Endodermal cell (in vitro differentiated cells): Measurements from ENCODE around the gene NEIL3. TPM values are rescaled to one million over a fixed set of nuclear protein-coding genes. Genes with fewer than 3 reads are reported as not detected.

Source experiments
- DNase-seq: peaks from one replicate; pipeline ENCODE4 v3.0.0-alpha.2; 2017
- H3K27ac ChIP-seq: 2 replicates; pipeline ENCODE4 v1.5.1; 2013; ENCODE audit warnings: mild to moderate bottlenecking, low read depth, low read length, moderate library complexity
- H3K27me3 ChIP-seq: 2 replicates; pipeline ENCODE4 v1.6.1; 2013; ENCODE audit warnings: mild to moderate bottlenecking, low read length, moderate library complexity; ENCODE audit not compliant: insufficient read depth, control insufficient read depth, poor library complexity, severe bottlenecking
- H3K36me3 ChIP-seq: 2 replicates; pipeline ENCODE4 v1.7.0; 2013; ENCODE audit warnings: mild to moderate bottlenecking, low read length, moderate library complexity; ENCODE audit not compliant: control insufficient read depth, insufficient read depth
- H3K4me1 ChIP-seq: one replicate; pipeline ENCODE4 v1.7.0; 2013; ENCODE audit warnings: low read length; ENCODE audit not compliant: control insufficient read depth, insufficient read depth
- H3K4me3 ChIP-seq: 2 replicates; pipeline ENCODE4 v1.5.1; 2013; ENCODE audit warnings: mild to moderate bottlenecking, low read length, moderate library complexity
- H3K9ac ChIP-seq: 2 replicates; pipeline ENCODE4 v1.6.1; 2013; ENCODE audit warnings: mild to moderate bottlenecking, low read length, moderate library complexity; ENCODE audit not compliant: poor library complexity, severe bottlenecking; ENCODE audit errors: extremely low read depth
- H3K9me3 ChIP-seq: 2 replicates; pipeline ENCODE4 v1.6.1; 2013; ENCODE audit warnings: mild to moderate bottlenecking, low read length, moderate library complexity; ENCODE audit not compliant: control insufficient read depth
- H3K27ac Mint-ChIP-seq: 2 replicates; pipeline ENCODE4 v1.8.0; 2020; ENCODE audit warnings: mixed read lengths
- H3K27me3 Mint-ChIP-seq: 2 replicates; pipeline ENCODE4 v1.8.0; 2021; ENCODE audit warnings: mild to moderate bottlenecking, mixed read lengths; ENCODE audit not compliant: insufficient read depth
- H3K36me3 Mint-ChIP-seq: 2 replicates; pipeline ENCODE4 v1.8.0; 2020; ENCODE audit warnings: low read depth, mixed read lengths
- H3K4me1 Mint-ChIP-seq: 2 replicates; pipeline ENCODE4 v1.8.0; 2020; ENCODE audit warnings: mixed read lengths
- H3K4me3 Mint-ChIP-seq: 2 replicates; pipeline ENCODE4 v1.8.0; 2020; ENCODE audit warnings: mild to moderate bottlenecking, moderate library complexity, mixed read lengths
- H3K9me3 Mint-ChIP-seq: 2 replicates; pipeline ENCODE4 v1.8.0; 2020; ENCODE audit warnings: mild to moderate bottlenecking, mixed read lengths
- CTCF ChIP-seq: fragments of 200-600 bp; sonication (generic); conservative IDR thresholded peaks from 2 replicates; pipeline ENCODE4 v1.5.0; 2021; ENCODE audit warnings: antibody characterized with exemption, mild to moderate bottlenecking
- WGBS, 2 experiments: methylation state at CpG; one replicate each; pipeline versions ENCODE4 v1.1.5 to v1.1.7; 2013; ENCODE audit warnings: missing lambda C conversion rate in 2 of 2, mixed read lengths in 1 of 2; ENCODE audit not compliant: insufficient coverage in 1 of 2, insufficient read length in 1 of 2; 5-methylcytosine and 5-hydroxymethylcytosine counted together
- total RNA-seq, 2 donors: library from RNA; stranded (reverse); fragmentation: NEBNext Ultra II Directional in 1 of 2; extraction: Animal tissue kit (Norgen Biotek cat#: 25700) in 1 of 2; gene quantifications; 2 replicates in 1 of 2; 3 replicates in 1 of 2; pipeline ENCODE4 v1.2.1, GENCODE V29; 2021

NEIL3 gene
- total RNA-seq, 2 donors from 2014 or later: 9.1 to 15.1 TPM

GRCh38 chr4:177367336-177367735 lies 57.7 kb downstream of the NEIL3 start:
- no peak overlapping the region for H3K4me3 Mint-ChIP-seq
- no peak overlapping the region for H3K27ac Mint-ChIP-seq
- no peaks in the 10 kb centered on the region for H3K9me3 Mint-ChIP-seq
- H3K4me1 Mint-ChIP-seq: no peaks in the 10 kb centered on the region
- Histone ChIP-seq H3K9me3 (no peaks in the 10 kb centered on the region), H3K4me3 (no peak overlapping the region), H3K9ac (no peak overlapping the region), H3K27me3 (no peaks in the 10 kb centered on the region), H3K36me3 (no peaks in the 10 kb centered on the region), H3K4me1 (no peaks in the 10 kb centered on the region), H3K27ac (no peak overlapping the region)
- peak; percentile 67 for DNase-seq
- no peaks in the 10 kb centered on the region for H3K27me3 Mint-ChIP-seq
- TF ChIP-seq CTCF: peak; percentile 76
- no peaks in the 10 kb centered on the region for H3K36me3 Mint-ChIP-seq
- 74 to 100% methylated on average over 2 to 3 of the region's 3 CpGs for WGBS, 2 experiments

GRCh38 chr4:177369372-177369771 lies 59.7 kb downstream of the NEIL3 start:
- no peak for DNase-seq
- Mint-ChIP-seq H3K9me3 (no peaks in the 10 kb centered on the region), H3K27ac (no peak overlapping the region), H3K27me3 (no peaks in the 10 kb centered on the region), H3K36me3 (no peaks in the 10 kb centered on the region), H3K4me3 (no peak overlapping the region), H3K4me1 (peaks cover 5% of the 10 kb centered on the region)
- TF ChIP-seq CTCF: no peak
- no peaks in the 10 kb centered on the region for H3K9me3 ChIP-seq
- no peaks in the 10 kb centered on the region for H3K4me1 ChIP-seq
- WGBS, 2 experiments: 98 to 100% methylated on average over 1 to 5 of the region's 5 CpGs
- no peaks in the 10 kb centered on the region for H3K36me3 ChIP-seq
- no peak overlapping the region for H3K9ac ChIP-seq
- no peaks in the 10 kb centered on the region for H3K27me3 ChIP-seq
- H3K4me3 ChIP-seq: no peak overlapping the region
- H3K27ac ChIP-seq: no peak overlapping the region

GRCh38 chr4:177371461-177371860 lies 61.8 kb downstream of the NEIL3 start:
- H3K27me3 ChIP-seq: no peaks in the 10 kb centered on the region
- 88 to 90% methylated on average over 2 to 4 of the region's 4 CpGs for WGBS, 2 experiments
- peaks cover 2% of the 10 kb centered on the region for H3K4me1 ChIP-seq
- Mint-ChIP-seq H3K9me3 (no peaks in the 10 kb centered on the region), H3K4me1 (peaks cover 18% of the 10 kb centered on the region), H3K27ac (no peak overlapping the region), H3K4me3 (no peak overlapping the region), H3K27me3 (no peaks in the 10 kb centered on the region), H3K36me3 (no peaks in the 10 kb centered on the region)
- DNase-seq: no peak
- H3K9ac ChIP-seq: no peak overlapping the region
- no peaks in the 10 kb centered on the region for H3K36me3 ChIP-seq
- no peaks in the 10 kb centered on the region for H3K9me3 ChIP-seq
- no peak for TF ChIP-seq CTCF
- no peak overlapping the region for H3K27ac ChIP-seq
- no peak overlapping the region for H3K4me3 ChIP-seq
